ENCODE data around the gene COPG2.
A peak's percentile ranks its signal among the peaks of the same experiment; 100 is the strongest.

COPG2 gene

GRCh38 chr7:130490311-130490791 lies 178.2 kb downstream of the COPG2 start:
- H3K27me3 ChIP-seq (ENCODE audit: insufficient read depth, low read length) = peaks cover 14% of the 10 kb centered on the region; the same call in 1 of the 2 replicates
- no peak overlapping the region for H3K27ac ChIP-seq (ENCODE audit: low read depth, low read length, poor library complexity, severe bottlenecking)
- TF ChIP-seq CTCF (IDR thresholded peaks at IDR 0.05; ENCODE audit: low read length) (no peak), EZH2 (IDR thresholded peaks at IDR 0.05; ENCODE audit: borderline replicate concordance, low read length) (no peak)
- no peak overlapping the region for H2AFZ ChIP-seq (ENCODE audit: low read length)
- H3K9me3 ChIP-seq (ENCODE audit: low read length) = peaks cover 12% of the 10 kb centered on the region
- no peaks in the 10 kb centered on the region for H3K79me2 ChIP-seq (ENCODE audit: insufficient read depth, low read length)
- peaks cover 9% of the 10 kb centered on the region; the same call in 1 of the 2 replicates for H3K36me3 ChIP-seq (ENCODE audit: insufficient read depth, low read length)
- peak overlapping the region; percentile 67 for H3K4me2 ChIP-seq (ENCODE audit: low read length)
- peaks cover 37% of the 10 kb centered on the region for H3K4me1 ChIP-seq (ENCODE audit: insufficient read depth, low read length, severe bottlenecking)
- H3K9me2 ChIP-seq (ENCODE audit: low read depth, low read length) = no peaks in the 10 kb centered on the region
- H4K20me1 ChIP-seq (ENCODE audit: insufficient read depth, low read length) = no peaks in the 10 kb centered on the region
- H3K9ac ChIP-seq (ENCODE audit: low read length) = no peak overlapping the region
- H3K4me3 ChIP-seq (ENCODE audit: low read depth, low read length, poor library complexity, severe bottlenecking) = peak overlapping the region; percentile 50
- no peaks in the 10 kb centered on the region for H3F3A ChIP-seq (ENCODE audit: insufficient read depth, low read length)

- H3K4me2 ChIP-seq (ENCODE audit: low read length) = no peak overlapping the region
- no peaks in the 10 kb centered on the region for H4K20me1 ChIP-seq (ENCODE audit: insufficient read depth, low read length)
- no peaks in the 10 kb centered on the region for H3K79me2 ChIP-seq (ENCODE audit: insufficient read depth, low read length)
- H3K9ac ChIP-seq (ENCODE audit: low read length) = no peak overlapping the region
- no peak overlapping the region for H3K27ac ChIP-seq (ENCODE audit: low read depth, low read length, poor library complexity, severe bottlenecking)
- H3K4me1 ChIP-seq (ENCODE audit: insufficient read depth, low read length, severe bottlenecking) = peaks cover 37% of the 10 kb centered on the region
- H3K9me3 ChIP-seq (ENCODE audit: low read length) = peaks cover 12% of the 10 kb centered on the region
- TF ChIP-seq CTCF (IDR thresholded peaks at IDR 0.05; ENCODE audit: low read length) (no peak), EZH2 (IDR thresholded peaks at IDR 0.05; ENCODE audit: borderline replicate concordance, low read length) (no peak)
- H3K36me3 ChIP-seq (ENCODE audit: insufficient read depth, low read length) = peaks cover 9% of the 10 kb centered on the region; the same call in 1 of the 2 replicates
- H3K4me3 ChIP-seq (ENCODE audit: low read depth, low read length, poor library complexity, severe bottlenecking) = no peak overlapping the region
- H3K9me2 ChIP-seq (ENCODE audit: low read depth, low read length) = no peaks in the 10 kb centered on the region
- peaks cover 14% of the 10 kb centered on the region; the same call in 1 of the 2 replicates for H3K27me3 ChIP-seq (ENCODE audit: insufficient read depth, low read length)
- no peaks in the 10 kb centered on the region for H3F3A ChIP-seq (ENCODE audit: insufficient read depth, low read length)
- H2AFZ ChIP-seq (ENCODE audit: low read length) = no peak overlapping the region
Observed at GRCh38 chr7:130489140-130489983, 179.2 kb downstream of the COPG2 start.

DNA sequence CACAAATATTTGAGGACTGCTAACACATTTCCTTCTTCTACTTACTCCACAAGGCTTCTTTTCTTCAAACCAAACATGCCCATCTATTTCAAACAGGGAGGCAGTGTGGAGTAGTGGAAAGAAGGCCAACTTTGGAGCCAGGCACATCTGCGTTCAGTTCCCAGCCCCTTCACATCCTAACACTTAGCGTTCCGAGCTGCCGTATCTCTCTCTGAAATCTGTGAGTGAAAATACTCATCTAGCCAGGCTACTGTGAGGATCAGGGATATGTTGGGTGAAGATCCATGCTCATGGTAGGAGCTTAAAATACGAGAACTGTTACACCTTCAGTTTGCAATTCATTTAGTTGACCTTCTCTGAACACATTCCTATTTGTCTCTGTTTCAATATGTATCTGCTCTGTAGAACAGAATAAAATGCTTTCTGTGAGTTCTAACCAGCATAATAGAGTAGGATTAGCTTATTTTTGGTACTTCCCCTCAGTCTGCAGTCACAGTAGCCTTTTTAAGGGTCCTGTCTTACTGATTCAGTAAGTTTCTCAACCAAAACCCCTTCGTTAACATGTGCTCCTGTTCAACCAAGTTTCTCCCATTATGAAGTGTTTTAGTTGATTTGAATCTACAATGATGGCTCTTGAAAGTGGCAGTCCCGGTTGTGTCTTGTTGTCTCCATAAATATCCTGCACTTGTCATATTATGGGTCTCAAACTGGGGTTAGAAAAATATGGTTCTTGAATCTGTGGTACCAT lies 180.0 kb downstream of the COPG2 start:
- no peaks in the 10 kb centered on the region for H3K79me2 ChIP-seq (ENCODE audit: insufficient read depth, low read length)
- no peaks in the 10 kb centered on the region for H3F3A ChIP-seq (ENCODE audit: insufficient read depth, low read length)
- H4K20me1 ChIP-seq (ENCODE audit: insufficient read depth, low read length) = no peaks in the 10 kb centered on the region
- H2AFZ ChIP-seq (ENCODE audit: low read length) = no peak overlapping the region
- H3K9ac ChIP-seq (ENCODE audit: low read length) = no peak overlapping the region
- H3K36me3 ChIP-seq (ENCODE audit: insufficient read depth, low read length) = peaks cover 9% of the 10 kb centered on the region; the same call in 1 of the 2 replicates
- peaks cover 37% of the 10 kb centered on the region for H3K4me1 ChIP-seq (ENCODE audit: insufficient read depth, low read length, severe bottlenecking)
- H3K27ac ChIP-seq (ENCODE audit: low read depth, low read length, poor library complexity, severe bottlenecking) = no peak overlapping the region
- H3K4me3 ChIP-seq (ENCODE audit: low read depth, low read length, poor library complexity, severe bottlenecking) = no peak overlapping the region
- peaks cover 10% of the 10 kb centered on the region for H3K9me3 ChIP-seq (ENCODE audit: low read length)
- no peaks in the 10 kb centered on the region for H3K9me2 ChIP-seq (ENCODE audit: low read depth, low read length)
- TF ChIP-seq EZH2 (IDR thresholded peaks at IDR 0.05; ENCODE audit: borderline replicate concordance, low read length) (no peak), CTCF (IDR thresholded peaks at IDR 0.05; ENCODE audit: low read length) (no peak)
- H3K27me3 ChIP-seq (ENCODE audit: insufficient read depth, low read length) = peaks cover 14% of the 10 kb centered on the region; the same call in 1 of the 2 replicates
- H3K4me2 ChIP-seq (ENCODE audit: low read length) = no peak overlapping the region

Data from OCI-LY1 (cell line).